ENCODE measurements around the gene GSTP1. TPM values are rescaled to one million over a fixed set of nuclear protein-coding genes. Genes with fewer than 3 reads are reported as not detected.
"Not testable (repeated sequence)": the region's sequence is repeated elsewhere in the genome, so short reads cannot be mapped to it uniquely, and the experiment has no call there.

Gene GSTP1
- total RNA-seq, 4 donors from 2014 or later: 435 to 948 (median 670) TPM

DNA sequence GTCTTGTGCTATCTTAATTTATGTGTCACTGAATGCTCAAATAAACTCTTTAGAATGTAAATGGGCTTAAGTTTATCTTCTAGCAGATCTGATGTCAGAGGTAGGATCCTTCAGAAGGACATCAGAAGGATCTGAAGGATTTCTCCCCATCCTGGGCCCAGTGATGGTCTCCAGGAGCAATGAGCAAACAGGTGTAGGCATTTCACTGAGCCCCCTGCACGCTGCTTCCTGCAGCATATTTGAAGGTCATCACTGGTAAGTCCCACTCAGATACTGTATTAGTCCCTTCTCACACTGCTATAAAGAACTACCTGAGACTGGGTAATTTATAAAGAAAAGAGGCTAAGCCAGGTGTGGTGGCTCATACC lies 4.5 kb downstream of the GSTP1 start:
- DNase-seq (ENCODE audit: low spot score): no peak

DNA sequence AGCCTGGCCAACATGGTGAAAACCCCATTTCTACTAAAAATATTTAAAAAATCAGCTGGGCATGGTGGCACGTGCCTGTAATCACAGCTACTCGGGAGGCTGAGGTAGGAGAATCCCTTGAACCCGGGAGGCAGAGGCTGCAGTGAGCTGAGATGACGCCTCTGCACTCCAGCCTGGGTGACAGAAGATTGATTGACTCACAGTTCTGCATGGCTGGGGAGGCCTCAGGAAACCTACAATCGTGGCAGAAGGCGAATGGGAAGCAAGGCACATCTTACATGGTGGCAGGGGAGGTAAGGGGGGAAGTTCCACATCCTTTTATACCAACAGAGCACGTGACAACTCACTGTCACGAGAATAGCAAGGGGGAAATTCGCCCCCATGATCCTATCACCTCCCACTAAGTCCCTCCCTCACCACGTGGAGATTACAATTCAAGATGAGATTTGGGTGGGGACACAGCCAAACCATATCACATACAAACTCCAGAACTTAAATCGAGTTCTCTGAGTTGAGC lies 5.3 kb downstream of the GSTP1 start:
- DNase-seq (ENCODE audit: low spot score); ATAC-seq (ENCODE audit: low FRiP score): not testable (repeated sequence)

More for the DNA sequence above, 4.5 kb downstream of the GSTP1 start:
- no peak for ATAC-seq (ENCODE audit: low FRiP score)
- TF ChIP-seq, protein P1, sequence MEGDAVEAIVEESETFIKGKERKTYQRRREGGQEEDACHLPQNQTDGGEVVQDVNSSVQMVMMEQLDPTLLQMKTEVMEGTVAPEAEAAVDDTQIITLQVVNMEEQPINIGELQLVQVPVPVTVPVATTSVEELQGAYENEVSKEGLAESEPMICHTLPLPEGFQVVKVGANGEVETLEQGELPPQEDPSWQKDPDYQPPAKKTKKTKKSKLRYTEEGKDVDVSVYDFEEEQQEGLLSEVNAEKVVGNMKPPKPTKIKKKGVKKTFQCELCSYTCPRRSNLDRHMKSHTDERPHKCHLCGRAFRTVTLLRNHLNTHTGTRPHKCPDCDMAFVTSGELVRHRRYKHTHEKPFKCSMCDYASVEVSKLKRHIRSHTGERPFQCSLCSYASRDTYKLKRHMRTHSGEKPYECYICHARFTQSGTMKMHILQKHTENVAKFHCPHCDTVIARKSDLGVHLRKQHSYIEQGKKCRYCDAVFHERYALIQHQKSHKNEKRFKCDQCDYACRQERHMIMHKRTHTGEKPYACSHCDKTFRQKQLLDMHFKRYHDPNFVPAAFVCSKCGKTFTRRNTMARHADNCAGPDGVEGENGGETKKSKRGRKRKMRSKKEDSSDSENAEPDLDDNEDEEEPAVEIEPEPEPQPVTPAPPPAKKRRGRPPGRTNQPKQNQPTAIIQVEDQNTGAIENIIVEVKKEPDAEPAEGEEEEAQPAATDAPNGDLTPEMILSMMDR (IDR thresholded peaks at IDR 0.05): no peak

DNA sequence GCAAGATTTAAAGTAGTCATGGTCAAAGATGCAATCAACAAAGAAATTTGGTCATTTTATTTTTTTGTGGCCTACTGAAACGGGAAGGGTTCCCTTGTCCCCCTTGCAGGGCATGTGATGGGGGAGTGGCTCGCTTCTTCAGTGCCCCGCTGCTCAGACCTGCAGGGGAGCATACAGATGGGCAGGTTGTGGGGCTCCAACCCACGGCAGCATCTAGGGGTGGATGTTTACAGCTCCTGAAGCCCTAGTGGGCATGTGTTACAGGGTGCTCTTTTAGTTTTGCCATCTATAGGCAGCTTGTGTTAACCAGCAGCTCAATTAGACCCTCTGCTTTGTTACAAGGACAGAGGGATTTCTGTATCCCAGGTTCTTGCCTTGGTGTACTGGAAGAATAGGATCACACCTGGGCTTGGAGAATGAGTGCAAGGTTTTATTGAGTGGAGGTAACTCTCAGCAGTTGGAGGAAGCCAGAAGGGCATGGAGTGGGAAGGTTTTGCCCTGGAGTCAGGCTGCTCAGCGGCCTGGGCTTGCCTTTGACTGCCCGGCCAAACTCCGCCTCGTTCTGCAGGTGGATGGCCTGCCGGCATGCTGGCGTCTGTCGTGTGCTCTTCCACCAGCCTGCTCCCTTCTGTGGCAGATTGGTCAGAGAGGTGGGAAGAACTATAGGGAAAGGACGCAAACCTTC lies 9.4 kb downstream of the GSTP1 start:
- no peak for ATAC-seq (ENCODE audit: low FRiP score)
- no peak for DNase-seq (ENCODE audit: low spot score)
- TF ChIP-seq, protein P1 (IDR thresholded peaks at IDR 0.05): no peak

DNA sequence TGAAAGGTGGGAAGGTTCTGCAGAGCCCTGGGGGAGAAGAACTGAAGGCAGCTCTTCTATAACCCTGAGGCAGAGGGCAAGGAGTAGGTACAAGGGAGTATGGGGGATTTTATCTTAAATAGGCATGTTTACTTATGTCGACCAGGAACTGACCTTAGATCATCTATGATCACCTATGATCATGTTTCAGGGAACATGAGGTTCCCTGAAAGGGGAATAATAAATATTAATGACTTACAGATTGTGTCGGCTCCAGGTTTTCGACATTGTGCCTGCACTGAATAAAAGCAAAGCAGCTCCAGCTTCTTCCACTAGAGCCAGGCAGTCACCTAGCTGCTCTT lies 9.9 kb downstream of the GSTP1 start:
- DNase-seq (ENCODE audit: low spot score) (no peak), ATAC-seq (ENCODE audit: low FRiP score) (no peak)
- TF ChIP-seq, protein P1 (IDR thresholded peaks at IDR 0.05): no peak

DNA sequence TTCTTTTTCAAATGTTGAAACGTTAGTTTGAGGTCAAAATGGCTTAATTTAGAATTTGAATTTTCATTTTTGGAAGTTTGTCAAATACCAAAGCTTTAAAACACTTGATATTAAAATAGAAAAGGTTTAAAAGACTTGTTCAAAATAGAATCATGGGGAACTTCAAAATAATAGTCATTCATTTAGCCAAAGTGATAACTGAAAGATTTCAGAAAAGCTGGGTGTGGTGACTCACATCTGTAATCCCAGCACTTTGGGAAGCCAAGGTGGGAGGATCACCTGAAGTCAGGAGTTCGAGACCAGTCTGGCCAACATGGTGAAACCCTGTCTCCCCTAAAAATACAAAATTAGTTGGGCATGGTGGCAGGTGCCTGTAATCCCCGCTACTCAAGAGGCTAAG lies 10.9 kb downstream of the GSTP1 start:
- TF ChIP-seq, protein P1 (IDR thresholded peaks at IDR 0.05): no peak
- DNase-seq (ENCODE audit: low spot score) (no peak), ATAC-seq (ENCODE audit: low FRiP score) (no peak)

DNA sequence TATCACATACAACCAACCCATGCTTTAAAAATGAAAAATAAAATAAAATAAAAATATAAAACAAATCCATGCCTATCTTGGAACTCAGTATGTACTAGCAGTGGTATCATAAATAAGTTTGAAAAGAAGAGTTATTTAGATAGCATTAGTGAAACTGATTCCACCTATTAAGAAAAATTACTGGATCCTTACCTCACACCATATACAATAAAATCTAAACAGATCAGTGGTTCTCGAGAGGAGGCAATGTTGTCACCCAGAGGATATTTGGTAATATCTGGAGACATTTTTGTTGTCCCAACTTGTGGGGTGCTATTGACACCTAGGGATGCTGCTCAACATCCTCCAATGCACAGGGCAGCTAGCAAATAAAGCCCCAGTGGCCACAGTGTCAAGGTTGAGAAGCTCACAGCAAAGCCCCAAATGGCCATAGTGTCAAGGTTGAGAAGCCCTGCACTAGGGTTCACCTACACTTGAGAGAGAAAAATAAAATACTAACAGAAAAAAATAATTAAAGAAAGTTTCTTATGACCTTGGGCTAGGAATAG lies 13.2 kb downstream of the GSTP1 start:
- DNase-seq (ENCODE audit: low spot score): no peak

DNA sequence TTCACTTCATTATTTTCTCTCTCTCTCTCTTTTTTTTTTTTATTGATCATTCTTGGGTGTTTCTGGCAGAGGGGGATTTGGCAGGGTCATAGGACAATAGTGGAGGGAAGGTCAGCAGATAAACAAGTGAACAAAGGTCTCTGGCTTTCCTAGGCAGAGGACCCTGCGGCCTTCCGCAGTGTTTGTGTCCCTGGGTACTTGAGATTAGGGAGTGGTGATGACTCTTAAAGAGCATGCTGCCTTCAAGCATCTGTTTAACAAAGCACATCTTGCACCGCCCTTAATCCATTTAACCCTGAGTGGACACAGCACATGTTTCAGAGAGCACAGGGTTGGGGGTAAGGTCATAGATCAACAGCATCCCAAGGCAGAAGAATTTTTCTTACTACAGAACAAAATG lies 13.8 kb downstream of the GSTP1 start:
- DNase-seq (ENCODE audit: low spot score); ATAC-seq (ENCODE audit: low FRiP score): not testable (repeated sequence)

More for the DNA sequence above, 13.2 kb downstream of the GSTP1 start:
- no peak for ATAC-seq (ENCODE audit: low FRiP score)
- TF ChIP-seq, protein P1 (IDR thresholded peaks at IDR 0.05): no peak

DNA sequence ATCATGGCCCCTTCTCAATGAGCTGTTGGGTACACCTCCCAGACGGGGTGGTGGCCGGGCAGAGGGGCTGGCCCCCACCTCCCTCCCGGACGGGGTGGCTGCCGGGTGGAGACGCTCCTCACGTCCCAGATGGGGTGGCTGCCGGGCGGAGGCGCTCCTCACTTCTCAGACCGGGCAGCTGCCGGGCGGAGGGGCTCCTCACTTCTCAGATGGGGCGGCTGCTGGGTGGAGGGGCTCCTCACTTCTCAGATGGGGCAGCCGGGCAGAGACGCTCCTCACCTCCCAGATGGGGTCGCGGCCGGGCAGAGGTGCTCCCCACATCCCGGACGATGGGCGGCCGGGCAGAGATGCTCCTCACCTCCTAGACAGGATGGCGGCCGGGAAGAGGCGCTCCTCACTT lies 14.4 kb downstream of the GSTP1 start:
- DNase-seq (ENCODE audit: low spot score); ATAC-seq (ENCODE audit: low FRiP score): not testable (repeated sequence)

Data from omental fat pad (tissue), 4 donors.